ENCODE measurements around the gene C4BPB. TPM values are rescaled to one million over a fixed set of nuclear protein-coding genes. Genes with fewer than 3 reads are reported as not detected.
A peak's percentile ranks its signal among the peaks of the same experiment; 100 is the strongest.

The C4BPB gene
- total and polyA plus RNA-seq, 4 donors, result 59.7 to 460 (median 401) TPM

- no peak for TF ChIP-seq JUND (IDR thresholded peaks at IDR 0.05)
- TF ChIP-seq NR2F2 (IDR thresholded peaks at IDR 0.05), result no peak
- TF ChIP-seq, protein P1, sequence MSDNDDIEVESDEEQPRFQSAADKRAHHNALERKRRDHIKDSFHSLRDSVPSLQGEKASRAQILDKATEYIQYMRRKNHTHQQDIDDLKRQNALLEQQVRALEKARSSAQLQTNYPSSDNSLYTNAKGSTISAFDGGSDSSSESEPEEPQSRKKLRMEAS (IDR thresholded peaks at IDR 0.05), result no peak
- TF ChIP-seq RXRA (IDR thresholded peaks at IDR 0.05), result no peak
- TF ChIP-seq YY1 (IDR thresholded peaks at IDR 0.05), result peak; percentile 34
- no peak for TF ChIP-seq HNF4G (IDR thresholded peaks at IDR 0.05)
Observed at GRCh38 chr1:207084701-207085180, 3.9 kb upstream of the C4BPB start (continued).

GRCh38 chr1:207085887-207086286, 2.8 kb upstream of the C4BPB start:
- Histone ChIP-seq H3K36me3 (ENCODE audit: control insufficient read depth in 4 of 4, insufficient read depth in 3 of 4, low read depth in 1 of 4, low read length in 3 of 4) (no peaks in the 10 kb centered on the region), H3K9me3 (ENCODE audit: control insufficient read depth in 4 of 4, low read length in 3 of 4) (no peaks in the 10 kb centered on the region), H3K4me3 (ENCODE audit: low read depth in 1 of 3, low read length in 3 of 3) (no peak overlapping the region), H3K27me3 (ENCODE audit: control insufficient read depth in 4 of 4, insufficient read depth in 4 of 4, low read length in 3 of 4) (no peaks in the 10 kb centered on the region), H3K9ac (ENCODE audit: low read depth in 1 of 2, low read length in 2 of 2) (no peak overlapping the region), H3K27ac (ENCODE audit: low read depth in 1 of 2, low read length in 2 of 2) (peak overlapping the region in 1 of 2 donors; percentile 31), H3K4me1 (ENCODE audit: control insufficient read depth in 4 of 4, insufficient read depth in 4 of 4, low read length in 3 of 4) (peaks cover 3 to 32% (median 19%) of the 10 kb centered on the region in 4 donors)
- TF ChIP-seq RXRA (IDR thresholded peaks at IDR 0.05), result no peak
- 59% methylated on average over 3 of the region's 3 CpGs for WGBS
- DNase-seq (ENCODE audit: low spot score), result no peak

GRCh38 chr1:207088161-207088560, 499 bp upstream of the C4BPB start:
- DNase-seq (ENCODE audit: low spot score), result no peak
- Histone ChIP-seq H3K27ac (ENCODE audit: low read depth in 1 of 2, low read length in 2 of 2) (peak overlapping the region; percentile 93 to 98), H3K27me3 (ENCODE audit: control insufficient read depth in 4 of 4, insufficient read depth in 4 of 4, low read length in 3 of 4) (no peaks in the 10 kb centered on the region), H3K4me3 (ENCODE audit: low read depth in 1 of 3, low read length in 3 of 3) (no peak overlapping the region), H3K9ac (ENCODE audit: low read depth in 1 of 2, low read length in 2 of 2) (peak overlapping the region in 1 of 2 donors; percentile 75), H3K4me1 (ENCODE audit: control insufficient read depth in 4 of 4, insufficient read depth in 4 of 4, low read length in 3 of 4) (peaks cover 3 to 42% (median 21%) of the 10 kb centered on the region in 4 donors), H3K36me3 (ENCODE audit: control insufficient read depth in 4 of 4, insufficient read depth in 3 of 4, low read depth in 1 of 4, low read length in 3 of 4) (peaks cover 0 to 8% (median 3%) of the 10 kb centered on the region in 4 donors), H3K9me3 (ENCODE audit: control insufficient read depth in 4 of 4, low read length in 3 of 4) (no peaks in the 10 kb centered on the region)
- WGBS, result 72% methylated on average over 2 of the region's 2 CpGs
- TF ChIP-seq EGR1 (IDR thresholded peaks at IDR 0.05; ENCODE audit: low read depth in 2 of 2), result no peak
- TF ChIP-seq ZBTB33 (IDR thresholded peaks at IDR 0.05), result no peak
- TF ChIP-seq SP1 (IDR thresholded peaks at IDR 0.05), result no peak
- no peak for TF ChIP-seq YY1 (IDR thresholded peaks at IDR 0.05)

- H3K4me3 ChIP-seq (ENCODE audit: low read depth in 1 of 3, low read length in 3 of 3), result peak overlapping the region; percentile 29 to 99 (median 55)
- WGBS, result 35% methylated on average over 17 of the region's 17 CpGs
- TF ChIP-seq GABPA (IDR thresholded peaks at IDR 0.05 in 1 of 2, conservative IDR thresholded peaks at IDR 0.05 in 1 of 2) (no peak), NR2F2 (IDR thresholded peaks at IDR 0.05) (no peak), RXRA (IDR thresholded peaks at IDR 0.05) (no peak), JUND (IDR thresholded peaks at IDR 0.05) (no peak), SP1 (IDR thresholded peaks at IDR 0.05) (no peak), ZBTB33 (IDR thresholded peaks at IDR 0.05) (no peak), FOXA1 (IDR thresholded peaks at IDR 0.05) (no peak), YY1 (IDR thresholded peaks at IDR 0.05) (no peak), RAD21 (IDR thresholded peaks at IDR 0.05) (no peak), REST (IDR thresholded peaks at IDR 0.05) (no peak)
- TF ChIP-seq, protein P1 (IDR thresholded peaks at IDR 0.05), result no peak
- TF ChIP-seq, protein P2, sequence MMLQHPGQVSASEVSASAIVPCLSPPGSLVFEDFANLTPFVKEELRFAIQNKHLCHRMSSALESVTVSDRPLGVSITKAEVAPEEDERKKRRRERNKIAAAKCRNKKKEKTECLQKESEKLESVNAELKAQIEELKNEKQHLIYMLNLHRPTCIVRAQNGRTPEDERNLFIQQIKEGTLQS (IDR thresholded peaks at IDR 0.05), result no peak
Observed at GRCh38 chr1:207089627-207090355, 1.1 kb downstream of the C4BPB start.

More at GRCh38 chr1:207089627-207090355, 1.1 kb downstream of the C4BPB start:
- Histone ChIP-seq H3K4me1 (ENCODE audit: control insufficient read depth in 4 of 4, insufficient read depth in 4 of 4, low read length in 3 of 4) (peaks cover 3 to 46% (median 21%) of the 10 kb centered on the region in 4 donors), H3K9ac (ENCODE audit: low read depth in 1 of 2, low read length in 2 of 2) (peak overlapping the region; percentile 52 to 100), H3K36me3 (ENCODE audit: control insufficient read depth in 4 of 4, insufficient read depth in 3 of 4, low read depth in 1 of 4, low read length in 3 of 4) (peaks cover 0 to 17% (median 10%) of the 10 kb centered on the region in 4 donors), H3K27me3 (ENCODE audit: control insufficient read depth in 4 of 4, insufficient read depth in 4 of 4, low read length in 3 of 4) (no peaks in the 10 kb centered on the region), H3K27ac (ENCODE audit: low read depth in 1 of 2, low read length in 2 of 2) (peak overlapping the region; percentile 93 to 98), H3K9me3 (ENCODE audit: control insufficient read depth in 4 of 4, low read length in 3 of 4) (no peaks in the 10 kb centered on the region)
- no peak for DNase-seq (ENCODE audit: low spot score)
